H1 (cell line): ENCODE measurements around the gene DDC. TPM values are rescaled to one million over a fixed set of nuclear protein-coding genes. Genes with fewer than 3 reads are reported as not detected.

ENCODE experiments used
- CTCF ChIA-PET: fragments of 300-600 bp; sonication (Branson Sonifier 250); formaldehyde crosslinking; loops from one replicate; lab custom pipeline; 2021; ENCODE audit not compliant: partially characterized antibody; lab: Charles Lee
- POLR2A ChIA-PET: fragments of 300-600 bp; sonication (Branson Sonifier 250); formaldehyde crosslinking; loops from one replicate; lab custom pipeline; 2021; ENCODE audit warnings: inconsistent platforms; ENCODE audit not compliant: partially characterized antibody; lab: Charles Lee
- DNase-seq, 2 experiments: peaks; one replicate each; pipeline versions ENCODE4 v3.0.0 to v3.0.0-alpha.2; 2010 to 2022; ENCODE audit warnings: low spot score in 2 of 2, low read depth in 1 of 2, mixed read lengths in 1 of 2
- FAIRE-seq: peaks from 2 replicates; lab custom pipeline; 2011; peaks lifted over from hg19 to GRCh38; lab: Jason Lieb, UNC
- H2AFZ ChIP-seq: 2 replicates; pipeline ENCODE4 v1.8.1; 2012; ENCODE audit warnings: low read length, inconsistent platforms
- H2AK5ac ChIP-seq: 2 replicates; pipeline ENCODE4 v1.6.1; 2013; ENCODE audit warnings: low read depth, low read length
- H2BK120ac ChIP-seq: replicated peaks from 2 replicates; pipeline ENCODE3; 2013; ENCODE audit warnings: low read depth, low read length, inconsistent platforms
- H2BK12ac ChIP-seq: 2 replicates; pipeline ENCODE4 v1.6.1; 2013; ENCODE audit warnings: low read depth, low read length
- H2BK15ac ChIP-seq: 2 replicates; pipeline ENCODE4 v1.6.1; 2013; ENCODE audit warnings: low read length
- H2BK20ac ChIP-seq: 2 replicates; pipeline ENCODE4 v1.6.1; 2013; ENCODE audit warnings: low read length
- H2BK5ac ChIP-seq: 2 replicates; pipeline ENCODE4 v1.6.1; 2013; ENCODE audit warnings: low read depth, low read length
- H3K14ac ChIP-seq: 2 replicates; pipeline ENCODE4 v1.6.1; 2013; ENCODE audit warnings: inconsistent platforms; ENCODE audit not compliant: insufficient read length
- H3K18ac ChIP-seq: 2 replicates; pipeline ENCODE4 v1.6.1; 2013; ENCODE audit warnings: low read length; ENCODE audit errors: extremely low read depth
- H3K23ac ChIP-seq: 2 replicates; pipeline ENCODE4 v1.6.1; 2013; ENCODE audit warnings: inconsistent platforms; ENCODE audit not compliant: insufficient read length
- H3K23me2 ChIP-seq: 2 replicates; pipeline ENCODE4 v1.6.1; 2013; ENCODE audit warnings: low read depth, low read length
- H3K27ac ChIP-seq: 2 replicates; pipeline ENCODE4 v1.6.1; 2011; ENCODE audit warnings: low read depth, low read length, inconsistent platforms
- H3K27me3 ChIP-seq, 4 experiments: replicated peaks in 1 of 4; 1 replicate in 1 of 4; 2 replicates in 3 of 4; pipeline versions ENCODE4 v1.6.1 to v1.8.1; 2011 to 2013; ENCODE audit warnings: low read length in 3 of 4, mild to moderate bottlenecking in 3 of 4, inconsistent platforms in 2 of 4, mixed read lengths in 2 of 4, moderate library complexity in 1 of 4; ENCODE audit not compliant: control insufficient read depth in 3 of 4, insufficient read depth in 3 of 4; ENCODE audit errors: extremely low read depth in 1 of 4
- H3K36me3 ChIP-seq, 4 experiments: 2 replicates each; pipeline versions ENCODE4 v1.6.1 to v1.8.1; 2011 to 2013; ENCODE audit warnings: mild to moderate bottlenecking in 4 of 4, low read length in 3 of 4, moderate library complexity in 2 of 4, control low read depth in 1 of 4, inconsistent platforms in 1 of 4; ENCODE audit not compliant: insufficient read depth in 4 of 4, control insufficient read depth in 2 of 4
- H3K4ac ChIP-seq: replicated peaks from 2 replicates; pipeline ENCODE3; 2013; ENCODE audit warnings: low read length, low read depth, mixed read lengths, inconsistent platforms; ENCODE audit not compliant: insufficient read length
- H3K4me1 ChIP-seq, 4 experiments: replicated peaks in 1 of 4; 1 replicate in 1 of 4; 2 replicates in 3 of 4; pipeline versions ENCODE4 v1.6.1 to v1.8.1; 2011 to 2013; ENCODE audit warnings: low read length in 3 of 4, inconsistent platforms in 2 of 4, mixed read lengths in 1 of 4; ENCODE audit not compliant: insufficient read depth in 4 of 4, control insufficient read depth in 3 of 4
- H3K4me2 ChIP-seq, 2 experiments: 2 replicates each; pipeline versions ENCODE4 v1.6.1 to v1.8.1; 2011 to 2013; ENCODE audit warnings: low read depth in 2 of 2, low read length in 2 of 2, control low read depth in 1 of 2, inconsistent platforms in 1 of 2, mild to moderate bottlenecking in 1 of 2; ENCODE audit not compliant: insufficient read depth in 1 of 2
- H3K4me3 ChIP-seq, 4 experiments: fragments of 200-600, 300-600 bp in 1 of 4; sonication (generic), shearing (Covaris generic), sonication (Bioruptor Twin) in 1 of 4; 2 replicates each; pipeline versions ENCODE4 v1.5.1 to v1.8.1; 2011 to 2016; ENCODE audit warnings: low read length in 4 of 4, low read depth in 3 of 4, control low read depth in 2 of 4, inconsistent platforms in 2 of 4, mild to moderate bottlenecking in 2 of 4, mixed read lengths in 1 of 4, moderate library complexity in 1 of 4; ENCODE audit not compliant: insufficient read depth in 2 of 4; ENCODE audit errors: extremely low read depth in 1 of 4
- H3K56ac ChIP-seq: replicated peaks from 2 replicates; pipeline ENCODE3; 2013; ENCODE audit warnings: low read depth, mild to moderate bottlenecking, mixed read lengths, low read length, inconsistent platforms; ENCODE audit not compliant: insufficient read length
- H3K79me1 ChIP-seq: 2 replicates; pipeline ENCODE4 v1.6.1; 2013; ENCODE audit warnings: low read depth, low read length, control low read depth
- H3K79me2 ChIP-seq, 2 experiments: 2 replicates each; pipeline versions ENCODE4 v1.6.1 to v1.8.1; 2012 to 2013; ENCODE audit warnings: low read length in 2 of 2, mild to moderate bottlenecking in 2 of 2, inconsistent platforms in 1 of 2; ENCODE audit not compliant: insufficient read depth in 2 of 2, control insufficient read depth in 1 of 2
- H3K9ac ChIP-seq, 4 experiments: replicated peaks in 1 of 4; 1 replicate in 1 of 4; 2 replicates in 3 of 4; pipeline versions ENCODE4 v1.6.1 to v1.8.1; 2011 to 2013; ENCODE audit warnings: low read depth in 3 of 4, low read length in 3 of 4, control low read depth in 2 of 4, mild to moderate bottlenecking in 2 of 4, moderate library complexity in 2 of 4, inconsistent platforms in 1 of 4; ENCODE audit errors: extremely low read depth in 1 of 4
- H3K9me3 ChIP-seq, 2 experiments: 2 replicates each; pipeline versions ENCODE4 v1.6.1 to v1.8.1; 2012 to 2013; ENCODE audit warnings: mild to moderate bottlenecking in 2 of 2, moderate library complexity in 2 of 2, control low read depth in 1 of 2, inconsistent platforms in 1 of 2, low read depth in 1 of 2, low read length in 1 of 2, mixed read lengths in 1 of 2; ENCODE audit not compliant: insufficient read depth in 2 of 2
- H4K20me1 ChIP-seq, 2 experiments: replicated peaks in 1 of 2; 2 replicates each; pipeline versions ENCODE3 to v1.8.1; 2011 to 2013; ENCODE audit warnings: inconsistent platforms in 2 of 2, low read length in 2 of 2, mild to moderate bottlenecking in 1 of 2; ENCODE audit not compliant: insufficient read depth in 2 of 2, control insufficient read depth in 1 of 2
- H4K5ac ChIP-seq: 2 replicates; pipeline ENCODE4 v1.6.1; 2013; ENCODE audit warnings: low read length, low read depth, mixed read lengths, inconsistent platforms; ENCODE audit not compliant: insufficient read length
- H4K8ac ChIP-seq: 2 replicates; pipeline ENCODE4 v1.8.0; 2013; ENCODE audit warnings: mild to moderate bottlenecking, moderate library complexity, low read length, inconsistent platforms; ENCODE audit not compliant: insufficient read depth; ENCODE audit errors: extremely low read depth
- H4K91ac ChIP-seq: replicated peaks from 2 replicates; pipeline ENCODE3; 2013; ENCODE audit warnings: low read length, mixed read lengths, inconsistent platforms; ENCODE audit not compliant: insufficient read length
- ASH2L ChIP-seq: fragments of 200-600, 300-600 bp; sonication (generic); IDR thresholded peaks from one replicate; pipeline ENCODE4 v1.7.1; 2017; ENCODE audit warnings: low read length
- BACH1 ChIP-seq: IDR thresholded peaks from 2 replicates; pipeline ENCODE4 v1.6.1; 2012; ENCODE audit warnings: low read length, improper control_type of control experiment
- CBX8 ChIP-seq: fragments of 300-800, 300-1000 bp; sonication (generic); IDR thresholded peaks from 2 replicates; pipeline ENCODE4 v1.7.1; 2016; ENCODE audit warnings: low read depth, low read length, borderline replicate concordance
- CEBPB ChIP-seq: IDR thresholded peaks from 2 replicates; pipeline ENCODE4 v1.6.1; 2012; ENCODE audit warnings: low read depth, low read length
- CHD2 ChIP-seq: IDR thresholded peaks from 2 replicates; pipeline ENCODE4 v1.6.1; 2012; ENCODE audit warnings: low read length, improper control_type of control experiment
- FOSL1 ChIP-seq: IDR thresholded peaks from 2 replicates; pipeline ENCODE4 v1.6.1; 2011; ENCODE audit warnings: mild to moderate bottlenecking, low read depth, low read length, moderate library complexity; ENCODE audit not compliant: insufficient read depth
- GTF2F1 ChIP-seq: IDR thresholded peaks from 2 replicates; pipeline ENCODE4 v1.6.1; 2012; ENCODE audit warnings: low read depth, low read length, improper control_type of control experiment, borderline replicate concordance
- HDAC2 ChIP-seq, 2 experiments: fragments of 300-600 bp in 1 of 2; sonication (generic) in 1 of 2; IDR thresholded peaks; 2 replicates each; pipeline ENCODE4 v1.6.1; 2011 to 2012; ENCODE audit warnings: low read depth in 2 of 2, low read length in 2 of 2, mild to moderate bottlenecking in 2 of 2, moderate library complexity in 2 of 2, borderline replicate concordance in 1 of 2, inconsistent platforms in 1 of 2
- MAFK ChIP-seq: IDR thresholded peaks from 2 replicates; pipeline ENCODE4 v1.6.1; 2012; ENCODE audit warnings: low read depth, mild to moderate bottlenecking, improper control_type of control experiment, low read length
- NRF1 ChIP-seq: IDR thresholded peaks from 2 replicates; pipeline ENCODE4 v1.6.1; 2011; ENCODE audit warnings: mild to moderate bottlenecking, low read depth, low read length, improper control_type of control experiment
- PHF8 ChIP-seq: fragments of 200-600 bp; sonication (generic); conservative IDR thresholded peaks from 2 replicates; pipeline ENCODE4 v1.7.1; 2012; ENCODE audit warnings: low read depth, mild to moderate bottlenecking, inconsistent platforms, low read length, moderate library complexity
- POLR2A ChIP-seq, 2 experiments: IDR thresholded peaks; 1 replicate in 1 of 2; 2 replicates in 1 of 2; pipeline ENCODE4 v1.6.1; 2011; ENCODE audit warnings: low read depth in 2 of 2, low read length in 2 of 2, mild to moderate bottlenecking in 2 of 2; ENCODE audit errors: control extremely low read depth in 1 of 2
- RAD21 ChIP-seq, 2 experiments: IDR thresholded peaks in 1 of 2; conservative IDR thresholded peaks in 1 of 2; 2 replicates each; pipeline ENCODE4 v1.6.1; 2011; ENCODE audit warnings: low read depth in 2 of 2, low read length in 2 of 2, improper control_type of control experiment in 1 of 2, inconsistent platforms in 1 of 2, mild to moderate bottlenecking in 1 of 2, moderate library complexity in 1 of 2
- RBBP5 ChIP-seq: IDR thresholded peaks from 2 replicates; pipeline ENCODE4 v1.7.1; 2012; ENCODE audit warnings: low read depth, mild to moderate bottlenecking, inconsistent platforms, low read length, moderate library complexity, borderline replicate concordance
- SUZ12 ChIP-seq: fragments of 200-600 bp; sonication (generic); IDR thresholded peaks from 2 replicates; pipeline ENCODE4 v1.6.1; 2012; ENCODE audit warnings: mild to moderate bottlenecking, inconsistent platforms, low read length, moderate library complexity, mixed read lengths
- WGBS, 2 experiments: shearing (Covaris generic) in 1 of 2; methylation state at CpG; one replicate each; pipeline versions ENCODE4 v1.1.6 to v1.1.7; 2013 to 2015; ENCODE audit warnings: low lambda C conversion rate in 2 of 2, mixed read lengths in 2 of 2, inconsistent platforms in 1 of 2, low coverage in 1 of 2, missing lambda C conversion rate in 1 of 2; ENCODE audit not compliant: insufficient replicate concordance in 2 of 2, insufficient coverage in 1 of 2, insufficient read length in 1 of 2; ENCODE audit errors: extremely low coverage in 1 of 2, missing lambda C conversion rate in 1 of 2; 5-methylcytosine and 5-hydroxymethylcytosine counted together
- polyA plus RNA-seq, 7 experiments: library from polyadenylated mRNA; depleted of rRNA in 3 of 7; stranded (reverse) in 5 of 7; unstranded in 2 of 7; fragments of >200 nt in 5 of 7; fragments of 200-250 nt in 2 of 7; gene quantifications; 1 replicate in 5 of 7; 2 replicates in 1 of 7; 4 replicates in 1 of 7; pipeline versions ENCODE4 v1.2.1 to v1.2.3, GENCODE V29; 2011 to 2013; ENCODE audit warnings: missing spikeins in 2 of 7, mixed read lengths in 2 of 7
- total RNA-seq: library from RNA; stranded (reverse); fragmentation: NEBNext Ultra II Directional; extraction: Animal tissue kit (Norgen Biotek cat#: 25700); gene quantifications from 2 replicates; pipeline ENCODE4 v1.2.1, GENCODE V29; 2021

DDC gene
- total and polyA plus RNA-seq, 2 of the 8 experiments (the other 6 are each of a cell fraction or from before 2014, with no cell fraction given) = 0.05 TPM; not detected in 1

DNA sequence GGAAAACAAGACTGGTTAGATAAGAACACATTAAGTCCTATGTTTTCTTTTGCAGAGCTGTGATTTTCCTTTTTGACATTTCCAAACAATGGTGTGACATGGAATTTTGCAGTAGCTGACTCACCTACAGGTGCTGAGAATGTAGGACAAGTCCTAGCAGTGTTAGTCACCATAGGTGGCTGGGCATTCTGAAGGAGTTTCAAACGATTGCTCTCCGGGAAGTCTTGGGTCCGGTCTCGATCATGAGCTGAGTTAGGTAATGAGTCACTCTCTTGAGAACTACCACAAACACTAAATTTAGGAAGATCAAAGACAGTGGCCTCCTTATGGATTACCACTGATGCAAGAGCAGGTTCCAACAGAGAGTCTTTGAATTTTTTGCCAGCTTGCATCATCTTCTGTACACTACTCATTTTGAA, 118.7 kb downstream of the DDC start:
- Histone ChIP-seq H3K79me2 (no peaks in the 10 kb centered on the region), H4K8ac (no peak overlapping the region), H3K56ac (no peak overlapping the region), H4K5ac (no peak overlapping the region), H3K36me3 (peaks cover 0 to 9% (median 5%) of the 10 kb centered on the region in 4 experiments; a peak in 3 of 8 replicates), H3K79me1 (no peaks in the 10 kb centered on the region), H2BK12ac (no peak overlapping the region), H3K23ac (no peak overlapping the region), H3K9ac (no peak overlapping the region), H2AK5ac (no peak overlapping the region), H3K18ac (no peak overlapping the region), H3K27me3 (peaks cover 0 to 5% (median 5%) of the 10 kb centered on the region in 4 experiments; a peak in 4 of 7 replicates), H2AFZ (no peak overlapping the region), H2BK20ac (no peak overlapping the region), H2BK15ac (no peak overlapping the region), H3K4me2 (no peak overlapping the region), H4K20me1 (no peaks in the 10 kb centered on the region), H3K23me2 (no peaks in the 10 kb centered on the region; the same call in 1 of the 2 replicates), H2BK5ac (no peak overlapping the region), H3K27ac (no peak overlapping the region), H3K4me3 (no peak overlapping the region), H3K4me1 (peaks cover 2 to 5% (median 3%) of the 10 kb centered on the region in 4 experiments; a peak in 6 of 7 replicates), H4K91ac (no peak overlapping the region), H3K4ac (no peak overlapping the region), H3K14ac (no peak overlapping the region), H2BK120ac (no peak overlapping the region), H3K9me3 (no peaks in the 10 kb centered on the region)
- ChIA-PET CTCF (interaction anchor here (1.2 to 2.1 kb wide), 3 partner anchors 20 to 536 kb away, joined by 3 to 5 read pairs (median 3); no protein-coding TSS in a partner anchor), POLR2A (no interaction called here)
- no peak for DNase-seq
- 100% methylated on average over 1 of the region's 4 CpGs; no CpG with 5 or more reads in 1 of the 2 experiments for WGBS, 2 experiments
- no peak for FAIRE-seq
- TF ChIP-seq FOSL1 = no peak
- TF ChIP-seq BACH1 = no peak
- no peak for TF ChIP-seq HDAC2 (IDR thresholded peaks at IDR 0.05; ENCODE audit: borderline replicate concordance in 1 of 2, low read depth in 2 of 2, low read length in 2 of 2)
- no peak for TF ChIP-seq CHD2
- no peak for TF ChIP-seq RAD21 (IDR thresholded peaks at IDR 0.05 in 1 of 2, conservative IDR thresholded peaks at IDR 0.05 in 1 of 2; ENCODE audit: low read depth in 2 of 2, low read length in 2 of 2)
- no peak for TF ChIP-seq CBX8
- TF ChIP-seq RBBP5 = no peak
- TF ChIP-seq GTF2F1 = no peak
- no peak for TF ChIP-seq POLR2A (IDR thresholded peaks at IDR 0.05; ENCODE audit: control extremely low read depth in 1 of 2, low read depth in 2 of 2, low read length in 2 of 2)
- TF ChIP-seq PHF8 = no peak
- TF ChIP-seq CEBPB = no peak
- no peak for TF ChIP-seq ASH2L
- TF ChIP-seq SUZ12 = no peak
- no peak for TF ChIP-seq MAFK
- no peak for TF ChIP-seq NRF1
